Measurements from ENCODE around the gene GABRB2. TPM values are rescaled to one million over a fixed set of nuclear protein-coding genes. Genes with fewer than 3 reads are reported as not detected.

Gene GABRB2
- total and polyA plus RNA-seq, 2 experiments from 2014 or later, result 0.11 to 0.94 TPM

GRCh38 chr5:161266954-161267353 is 279.6 kb downstream of the GABRB2 start:
- H3K9me2 ChIP-seq (ENCODE audit: insufficient read depth), result peaks cover 10% of the 10 kb centered on the region
- DNase-seq (ENCODE audit: low spot score) (no peak), ATAC-seq (no peak)
- H3K27me3 Mint-ChIP-seq (ENCODE audit: insufficient read depth, low read depth, poor library complexity), result no peaks in the 10 kb centered on the region
- no peak overlapping the region for H3K4me3 Mint-ChIP-seq
- no peak for TF ChIP-seq ZNF462 (CRISPR knock-in tag; IDR thresholded peaks at IDR 0.05)
- TF ChIP-seq POLR2AphosphoS5 (IDR thresholded peaks at IDR 0.05; ENCODE audit: low read depth), result no peak
- no peak for TF ChIP-seq ETS1 (IDR thresholded peaks at IDR 0.05)
- no peak for TF ChIP-seq ZNF114 (CRISPR knock-in tag; IDR thresholded peaks at IDR 0.05)
- TF ChIP-seq JUNB (IDR thresholded peaks at IDR 0.05; ENCODE audit: unreplicated experiment), result no peak
- TF ChIP-seq ZNF331 (CRISPR knock-in tag; IDR thresholded peaks at IDR 0.05; ENCODE audit: low read depth), result no peak
- no peak for TF ChIP-seq STAT1 (IDR thresholded peaks at IDR 0.05; ENCODE audit: unreplicated experiment)
- no peak for TF ChIP-seq CTCF (conservative IDR thresholded peaks at IDR 0.05; ENCODE audit: low read depth in 2 of 2)
- TF ChIP-seq EZH2phosphoT487 (IDR thresholded peaks at IDR 0.05; ENCODE audit: unreplicated experiment), result no peak
- no peak for TF ChIP-seq NANOG (IDR thresholded peaks at IDR 0.05; ENCODE audit: borderline replicate concordance)
- TF ChIP-seq EZH2 (IDR thresholded peaks at IDR 0.05; ENCODE audit: low read depth, unreplicated experiment), result no peak
- no peak for TF ChIP-seq CREB1 (CRISPR knock-in tag; IDR thresholded peaks at IDR 0.05; ENCODE audit: low read depth)
- TF ChIP-seq REST (IDR thresholded peaks at IDR 0.05; ENCODE audit: unreplicated experiment), result no peak
- no peak overlapping the region for H2AFZ ChIP-seq
- no peaks in the 10 kb centered on the region for H3K27me3 ChIP-seq (ENCODE audit: insufficient read depth)
- no peak overlapping the region for H3K4me2 ChIP-seq
- no peaks in the 10 kb centered on the region for H3K79me2 ChIP-seq (replicated peaks; ENCODE audit: insufficient read depth)
- H3K36me3 ChIP-seq (ENCODE audit: insufficient read depth), result no peaks in the 10 kb centered on the region
- H3K4me1 ChIP-seq (ENCODE audit: insufficient read depth), result no peaks in the 10 kb centered on the region
- no peak overlapping the region for H3K27ac Mint-ChIP-seq
- no peaks in the 10 kb centered on the region for H3F3A ChIP-seq (replicated peaks; ENCODE audit: low read depth)
- no peak overlapping the region for H3K27ac ChIP-seq (ENCODE audit: low read depth)
- H3K9me3 Mint-ChIP-seq, result peaks cover 5% of the 10 kb centered on the region; the same call in 2 of the 3 replicates
- H4K20me1 ChIP-seq (replicated peaks; ENCODE audit: insufficient read depth), result no peaks in the 10 kb centered on the region
- H3K36me3 Mint-ChIP-seq (ENCODE audit: low read depth), result no peaks in the 10 kb centered on the region; the same call in 2 of the 3 replicates
- no peaks in the 10 kb centered on the region for H3K4me1 Mint-ChIP-seq
- H3K4me3 ChIP-seq, result no peak overlapping the region

All from GM23338 (cell line).